Activated CD4-positive, alpha-beta T cell treated with anti-CD3 and anti-CD28 coated beads, Interleukin-2, amount 10 ng/mL, durations not matched to agents 24 days and 14 days (primary cell): ENCODE measurements around the gene TMCO2. TPM values are rescaled to one million over a fixed set of nuclear protein-coding genes. Genes with fewer than 3 reads are reported as not detected.

Experiments used
- DNase-seq: peaks from one replicate; pipeline ENCODE4 v3.0.0; 2022
- H3K27ac Mint-ChIP-seq: one replicate; pipeline ENCODE4 v1.8.0; 2022; ENCODE audit warnings: mild to moderate bottlenecking, mixed read lengths
- H3K27me3 Mint-ChIP-seq: one replicate; pipeline ENCODE4 v1.8.0; 2022; ENCODE audit warnings: mixed read lengths
- H3K36me3 Mint-ChIP-seq: one replicate; pipeline ENCODE4 v1.8.0; 2022; ENCODE audit warnings: low read depth, mild to moderate bottlenecking, mixed read lengths
- H3K4me1 Mint-ChIP-seq: one replicate; pipeline ENCODE4 v1.8.0; 2021; ENCODE audit warnings: mixed read lengths
- H3K4me3 Mint-ChIP-seq: one replicate; pipeline ENCODE4 v1.8.0; 2022; ENCODE audit warnings: mild to moderate bottlenecking, moderate library complexity, mixed read lengths
- H3K9me3 Mint-ChIP-seq: one replicate; pipeline ENCODE4 v1.8.0; 2021; ENCODE audit warnings: mixed read lengths
- intact Hi-C: fragments of 100-400 bp; cut with micrococcal nuclease; formaldehyde crosslinking; loops from one replicate; pipeline ENCODE4 v1.15.1; 2023
- total RNA-seq: library from RNA; stranded (reverse); gene quantifications from 2 replicates; pipeline ENCODE4 v1.2.3, GENCODE V29; 2022

The TMCO2 gene
- total RNA-seq, 1 donor from 2014 or later: not detected

DNA sequence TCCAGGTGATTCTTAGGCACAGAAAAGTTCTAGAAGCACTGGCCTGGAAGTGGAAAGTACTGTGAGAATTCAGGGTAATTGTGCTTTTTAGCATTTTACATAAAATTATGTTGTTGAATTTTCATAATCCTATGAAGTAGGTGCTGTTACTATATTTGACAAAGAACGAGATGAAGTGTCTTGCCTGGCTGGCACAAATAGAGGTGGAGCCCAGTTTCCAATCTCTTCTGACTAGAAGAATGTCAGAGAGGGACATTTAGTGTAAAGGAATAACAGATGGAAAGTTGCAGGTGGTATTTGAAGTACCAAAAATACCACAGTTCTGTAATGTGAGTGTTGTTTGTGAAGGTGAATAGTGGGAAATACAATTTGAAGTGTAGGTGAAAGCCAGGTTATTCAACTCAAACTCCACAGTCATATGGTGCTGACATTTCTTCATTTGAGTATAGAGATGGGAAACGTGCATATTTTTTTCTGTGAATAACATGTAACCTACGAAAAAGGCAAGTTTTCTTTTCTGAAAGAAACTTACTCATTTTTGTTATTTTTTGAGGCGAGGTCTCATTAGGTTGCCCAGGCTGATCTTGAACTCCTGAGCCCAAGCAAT is 3.5 kb upstream of the TMCO2 start:
- Mint-ChIP-seq H3K27ac (peak overlapping the region; percentile 26), H3K4me3 (no peak overlapping the region), H3K9me3 (no peaks in the 10 kb centered on the region), H3K36me3 (peaks cover 19% of the 10 kb centered on the region), H3K4me1 (peaks cover 37% of the 10 kb centered on the region), H3K27me3 (no peaks in the 10 kb centered on the region)
- intact Hi-C loops: loop anchor here (5.0 kb wide), 1 partner anchor 82 kb away; the partner anchor contains the start of gene RLF
- no peak for DNase-seq

DNA sequence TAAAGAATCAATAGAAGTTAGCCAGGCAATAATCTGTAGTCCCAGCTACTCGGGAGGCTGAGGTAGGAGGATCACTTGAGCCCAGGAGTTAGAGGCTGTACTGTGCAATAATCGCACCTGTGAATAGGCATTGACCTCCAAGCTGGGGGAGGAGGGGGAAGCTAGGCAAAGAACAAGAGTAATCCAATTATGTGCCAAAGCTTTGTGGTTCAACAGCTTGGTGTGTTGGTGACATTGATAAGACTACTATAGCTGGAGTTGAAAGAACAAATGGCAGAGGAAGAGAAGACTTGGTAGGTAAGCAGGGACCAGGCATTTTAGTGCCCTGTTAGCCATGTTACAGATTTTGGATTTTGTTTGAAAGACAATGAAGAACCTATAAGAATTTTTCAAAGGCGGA is 2.1 kb upstream of the TMCO2 start:
- H3K36me3 Mint-ChIP-seq: peaks cover 5% of the 10 kb centered on the region
- intact Hi-C loops: no loop called here
- no peak for DNase-seq
- no peaks in the 10 kb centered on the region for H3K27me3 Mint-ChIP-seq
- no peak overlapping the region for H3K4me3 Mint-ChIP-seq
- no peaks in the 10 kb centered on the region for H3K9me3 Mint-ChIP-seq
- no peak overlapping the region for H3K27ac Mint-ChIP-seq
- H3K4me1 Mint-ChIP-seq: peaks cover 27% of the 10 kb centered on the region

DNA sequence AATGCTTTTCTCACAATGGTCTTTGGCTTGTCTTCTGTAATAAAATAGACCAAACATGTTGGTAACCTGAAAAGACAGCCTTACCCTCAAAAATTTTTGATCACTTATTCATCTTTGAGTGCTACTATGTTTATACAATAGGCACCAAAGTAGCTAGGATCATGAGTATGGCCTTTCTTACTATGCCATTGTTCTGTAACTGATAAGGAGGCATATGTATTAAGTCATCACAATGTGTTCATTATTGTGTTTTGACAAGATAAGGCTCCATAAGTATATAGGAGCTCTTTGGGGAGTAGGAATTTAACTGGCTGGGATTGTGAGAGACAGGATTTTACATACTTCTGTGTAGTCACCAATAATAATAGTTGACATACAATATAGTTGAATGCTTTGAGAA is 675 bp downstream of the TMCO2 start:
- Mint-ChIP-seq H3K4me1 (peaks cover 21% of the 10 kb centered on the region), H3K27ac (no peak overlapping the region), H3K27me3 (no peaks in the 10 kb centered on the region), H3K9me3 (no peaks in the 10 kb centered on the region), H3K4me3 (no peak overlapping the region), H3K36me3 (no peaks in the 10 kb centered on the region)
- no peak for DNase-seq
- intact Hi-C loops: no loop called here

DNA sequence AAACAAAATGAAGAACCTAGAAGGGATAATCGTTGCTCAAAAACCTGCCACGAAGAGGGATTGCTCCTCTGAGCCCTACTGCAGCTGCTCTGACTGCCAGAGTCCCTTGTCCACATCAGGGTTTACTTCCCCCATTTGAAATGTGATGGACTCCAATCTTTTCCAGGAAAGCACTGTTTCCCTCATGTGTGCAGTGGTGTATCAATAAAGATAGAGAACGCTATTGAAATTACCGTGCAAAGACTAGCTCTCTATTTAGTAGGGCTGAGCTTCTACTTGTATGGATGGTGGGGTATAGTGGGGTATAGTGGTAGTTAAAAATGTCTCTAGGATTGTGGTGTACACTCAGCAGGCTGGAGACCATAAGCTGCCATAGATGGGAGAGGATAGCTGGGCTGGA is 3.7 kb downstream of the TMCO2 start:
- Mint-ChIP-seq H3K27me3 (no peaks in the 10 kb centered on the region), H3K27ac (no peak overlapping the region), H3K36me3 (no peaks in the 10 kb centered on the region), H3K9me3 (no peaks in the 10 kb centered on the region), H3K4me1 (peaks cover 15% of the 10 kb centered on the region), H3K4me3 (no peak overlapping the region)
- no peak for DNase-seq
- intact Hi-C loops: no loop called here

DNA sequence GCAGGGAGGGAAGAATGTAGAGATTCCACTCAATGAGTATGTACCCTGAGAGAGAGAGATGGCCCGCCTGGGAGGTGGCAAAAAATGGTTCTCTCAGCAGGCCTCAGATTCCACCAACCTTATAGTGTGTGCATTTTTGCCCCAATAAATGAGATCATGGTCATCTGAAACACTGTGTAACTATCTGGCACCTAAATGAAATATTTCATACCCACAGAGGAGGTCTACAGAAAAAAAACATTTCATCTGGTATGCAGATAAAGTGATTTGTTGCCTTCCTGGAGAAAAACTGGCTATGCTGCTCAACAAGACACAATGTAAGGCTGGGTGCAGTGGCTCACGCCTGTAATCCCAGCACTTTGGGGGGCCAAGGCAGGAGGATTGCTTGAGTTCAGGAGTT is 4.9 kb downstream of the TMCO2 start:
- Mint-ChIP-seq H3K27ac (no peak overlapping the region), H3K36me3 (no peaks in the 10 kb centered on the region), H3K4me1 (peaks cover 15% of the 10 kb centered on the region), H3K9me3 (no peaks in the 10 kb centered on the region), H3K27me3 (no peaks in the 10 kb centered on the region), H3K4me3 (no peak overlapping the region)
- intact Hi-C loops: no loop called here
- no peak for DNase-seq

DNA sequence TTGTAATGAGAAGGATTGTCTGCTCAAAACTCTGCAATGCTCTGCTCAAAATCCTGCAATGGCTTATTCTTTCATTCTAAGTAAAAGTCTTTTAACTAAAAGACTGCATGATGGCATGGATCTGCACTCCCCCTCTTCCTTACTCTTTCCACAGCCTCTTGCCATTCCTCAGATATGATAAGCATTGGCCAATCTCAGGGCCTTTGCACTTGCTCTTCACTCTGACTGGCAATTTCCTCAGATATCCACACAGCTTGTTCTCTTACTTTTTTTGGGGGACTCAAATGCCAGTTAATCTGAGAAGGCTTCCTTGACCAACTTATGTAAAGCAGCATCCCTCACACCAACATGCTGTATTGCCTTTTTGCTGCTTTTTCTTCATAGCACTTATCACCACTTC is 7.5 kb downstream of the TMCO2 start:
- Mint-ChIP-seq H3K27me3 (no peaks in the 10 kb centered on the region), H3K4me3 (no peak overlapping the region), H3K27ac (no peak overlapping the region), H3K36me3 (peaks cover 11% of the 10 kb centered on the region), H3K9me3 (no peaks in the 10 kb centered on the region), H3K4me1 (peaks cover 23% of the 10 kb centered on the region)
- DNase-seq: no peak
- intact Hi-C loops: loop anchor here (5.0 kb wide), 2 partner anchors 33 to 117 kb away; partner anchors contain the start of gene SMAP2

DNA sequence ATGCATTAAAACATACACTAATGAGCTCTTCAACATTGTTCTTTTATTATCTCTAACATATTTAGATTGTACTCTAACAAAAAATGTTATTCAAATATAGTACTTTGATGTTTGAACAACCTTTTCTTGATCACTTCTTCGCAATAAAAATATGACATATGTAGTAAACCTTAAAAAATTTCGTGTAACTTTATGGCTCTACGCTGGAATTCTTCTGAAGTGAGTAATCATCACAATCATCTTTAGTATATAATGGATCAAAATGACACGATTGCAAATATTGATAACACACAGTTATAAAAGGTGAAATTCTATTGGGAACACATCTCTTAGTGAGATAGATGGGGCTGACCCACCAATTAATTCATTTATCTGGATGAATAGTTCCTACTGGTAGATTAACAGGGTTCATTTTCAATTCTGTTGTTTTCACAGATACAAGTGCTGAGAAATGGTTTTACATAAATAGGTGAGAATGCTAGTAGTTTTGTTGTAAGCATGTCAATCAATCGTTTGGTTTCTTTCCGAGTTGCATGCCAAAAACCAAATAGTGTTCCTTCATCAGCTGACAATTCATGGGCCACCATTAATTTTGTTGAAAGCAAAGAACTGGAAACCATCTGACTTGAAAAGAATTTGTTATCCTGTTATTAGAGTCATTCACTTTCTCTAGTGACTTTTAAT is 8.8 kb downstream of the TMCO2 start:
- peaks cover 26% of the 10 kb centered on the region for H3K4me1 Mint-ChIP-seq
- no peaks in the 10 kb centered on the region for H3K9me3 Mint-ChIP-seq
- H3K4me3 Mint-ChIP-seq: peak overlapping the region; percentile 87
- H3K27ac Mint-ChIP-seq: peak overlapping the region; percentile 76
- no peak for DNase-seq
- no peaks in the 10 kb centered on the region for H3K27me3 Mint-ChIP-seq
- intact Hi-C loops: loop anchor here (1.0 to 5.0 kb wide), 4 partner anchors 15 to 116 kb away; partner anchors contain the start of gene SMAP2
- peaks cover 25% of the 10 kb centered on the region for H3K36me3 Mint-ChIP-seq

DNA sequence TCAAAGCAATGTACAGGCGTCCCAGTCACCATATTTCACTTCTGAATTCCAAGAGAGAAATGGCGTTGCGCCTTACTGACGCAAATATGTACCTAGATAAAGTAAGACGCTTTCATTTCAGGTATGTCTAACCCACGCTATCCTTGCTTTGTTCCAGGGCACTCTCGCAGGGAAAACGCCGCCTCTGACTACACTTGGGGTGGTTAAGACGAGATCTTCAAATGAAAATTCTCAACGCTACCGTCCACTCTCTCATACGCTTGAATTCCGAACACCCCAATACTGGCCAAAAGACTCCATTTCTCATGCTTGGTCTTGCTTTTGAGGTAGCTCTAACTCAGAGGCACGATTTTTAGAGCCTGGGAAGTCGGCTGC is 9.6 kb downstream of the TMCO2 start:
- Mint-ChIP-seq H3K4me1 (peaks cover 27% of the 10 kb centered on the region), H3K27ac (peak overlapping the region; percentile 99), H3K36me3 (peaks cover 32% of the 10 kb centered on the region), H3K9me3 (no peaks in the 10 kb centered on the region), H3K27me3 (no peaks in the 10 kb centered on the region), H3K4me3 (peak overlapping the region; percentile 87)
- intact Hi-C loops: loop anchor here (1.0 to 5.0 kb wide), 4 partner anchors 16 to 115 kb away; partner anchors contain the start of gene SMAP2
- DNase-seq: no peak

DNA sequence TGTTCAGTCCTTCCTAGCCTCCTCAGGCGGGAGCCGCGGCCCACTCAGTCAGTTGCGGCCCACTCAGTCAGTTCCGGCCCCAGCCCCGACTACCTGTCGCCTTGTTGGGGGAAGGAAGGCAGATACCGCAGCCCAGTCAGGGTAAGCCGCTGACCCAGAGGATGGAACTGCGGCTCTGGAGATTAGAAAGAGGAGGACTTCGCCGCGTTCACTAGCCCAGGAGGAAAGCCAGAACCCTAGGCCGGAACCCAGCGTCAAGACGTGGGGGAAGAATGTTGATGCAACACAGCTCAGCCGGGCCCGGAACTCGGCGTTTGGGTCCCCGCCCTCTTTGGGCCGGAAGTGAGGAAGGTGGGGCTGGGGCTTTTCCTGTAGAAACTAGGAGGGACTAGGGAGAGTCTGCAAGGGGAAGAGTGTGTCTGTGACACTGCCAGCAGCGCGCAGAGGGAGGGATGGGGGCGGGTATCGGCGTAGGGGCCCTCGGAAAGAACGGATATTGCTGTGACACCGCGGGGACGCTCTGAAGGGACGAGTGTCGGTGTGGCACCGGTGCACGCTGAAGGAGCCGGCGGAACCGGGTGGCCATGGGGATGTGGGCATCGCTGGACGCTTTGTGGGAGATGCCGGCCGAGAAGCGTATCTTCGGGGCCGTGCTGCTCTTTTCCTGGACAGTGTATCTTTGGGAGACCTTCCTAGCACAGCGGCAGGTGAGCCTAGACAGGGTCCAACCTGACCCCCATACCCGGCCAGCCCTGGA is 10.1 kb downstream of the TMCO2 start, which contains the start of gene ZMPSTE24:
ZMPSTE24 (plus strand) TSS at position 549 of the 757 bp plus-strand sequence; CDS start at position 585, 36 bp downstream.
- no peaks in the 10 kb centered on the region for H3K27me3 Mint-ChIP-seq
- no peaks in the 10 kb centered on the region for H3K9me3 Mint-ChIP-seq
- H3K4me1 Mint-ChIP-seq: peaks cover 31% of the 10 kb centered on the region
- intact Hi-C loops: loop anchor here (1.0 to 5.0 kb wide), 8 partner anchors 17 to 218 kb away; partner anchors contain the start of genes CAP1, RLF and SMAP2
- H3K36me3 Mint-ChIP-seq: peaks cover 36% of the 10 kb centered on the region
- DNase-seq: peak; percentile 98
- peak within 1 kb of the TSS; percentile 99 for H3K27ac Mint-ChIP-seq
- peak within 1 kb of the TSS; percentile 87 for H3K4me3 Mint-ChIP-seq

DNA sequence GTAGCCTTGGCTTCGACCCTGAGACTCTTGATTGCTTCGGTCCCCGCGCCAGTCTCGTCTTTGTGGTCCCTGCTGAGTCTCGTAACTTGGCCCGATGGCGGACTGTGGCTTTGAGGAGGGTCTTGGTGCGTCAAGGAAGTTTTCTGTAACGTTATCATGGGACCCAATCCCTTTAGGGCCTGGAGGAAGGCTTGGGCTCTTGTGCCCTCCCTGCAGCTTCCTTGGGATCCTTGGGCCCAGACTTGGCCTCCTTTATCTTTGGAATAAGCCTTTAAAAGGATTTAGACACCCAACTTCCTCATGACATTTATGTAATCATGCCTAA is 10.7 kb downstream of the TMCO2 start:
- Mint-ChIP-seq H3K36me3 (peaks cover 41% of the 10 kb centered on the region), H3K4me3 (peak overlapping the region; percentile 87), H3K27me3 (no peaks in the 10 kb centered on the region), H3K9me3 (no peaks in the 10 kb centered on the region), H3K27ac (peak overlapping the region; percentile 99), H3K4me1 (peaks cover 36% of the 10 kb centered on the region)
- no peak for DNase-seq
- intact Hi-C loops: loop anchor here (1.0 to 5.0 kb wide), 6 partner anchors 36 to 218 kb away; partner anchors contain the start of genes CAP1, RLF and SMAP2

DNA sequence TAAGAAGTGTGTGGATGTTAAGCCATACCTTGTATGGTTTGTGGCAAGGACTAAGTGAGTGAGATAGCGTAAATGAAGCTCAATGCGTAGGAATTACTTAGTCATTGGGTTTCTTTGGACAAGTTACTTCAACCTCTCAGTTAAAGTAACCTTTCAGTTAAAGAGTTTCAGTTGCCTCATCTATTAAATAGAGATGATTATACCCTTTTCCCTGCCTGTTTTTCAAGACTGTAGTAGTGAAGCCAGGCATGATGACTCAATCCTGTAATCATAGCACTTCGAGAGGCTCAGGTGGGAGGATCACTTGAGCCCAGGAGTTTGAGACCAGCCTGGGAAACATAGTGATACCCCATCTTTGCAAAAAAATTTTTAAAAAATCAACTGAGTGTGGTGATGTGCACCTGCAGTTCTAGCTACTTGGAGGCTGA is 16.6 kb downstream of the TMCO2 start:
- peak overlapping the region; percentile 57 for H3K4me3 Mint-ChIP-seq
- H3K9me3 Mint-ChIP-seq: no peaks in the 10 kb centered on the region
- no peaks in the 10 kb centered on the region for H3K27me3 Mint-ChIP-seq
- H3K27ac Mint-ChIP-seq: peak overlapping the region; percentile 88
- peaks cover 43% of the 10 kb centered on the region for H3K4me1 Mint-ChIP-seq
- intact Hi-C loops: loop anchor here (1.0 to 5.0 kb wide), 5 partner anchors 23 to 138 kb away; partner anchors contain the start of gene RLF
- DNase-seq: no peak
- peaks cover 64% of the 10 kb centered on the region for H3K36me3 Mint-ChIP-seq

DNA sequence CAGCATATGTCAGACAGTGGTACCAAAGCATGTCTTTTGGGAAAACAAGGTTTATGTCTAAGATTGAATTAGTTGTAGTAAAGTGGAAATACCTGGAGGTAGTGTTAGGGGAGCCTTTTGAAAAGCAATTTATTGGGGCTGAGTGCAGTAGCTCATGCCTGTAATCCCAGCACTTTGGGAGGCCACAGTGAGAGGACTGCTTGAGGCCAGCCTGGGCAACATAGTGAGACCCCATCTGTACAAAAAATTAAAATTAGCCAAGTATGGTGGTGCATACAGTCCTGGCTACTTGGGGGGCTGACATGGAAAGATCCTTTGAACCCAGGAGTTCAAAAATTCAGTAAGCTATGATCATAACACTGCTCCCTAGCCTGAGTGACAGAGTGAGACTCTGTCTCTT is 17.6 kb downstream of the TMCO2 start:
- Mint-ChIP-seq H3K27ac (peak overlapping the region; percentile 5), H3K4me1 (peaks cover 42% of the 10 kb centered on the region), H3K4me3 (no peak overlapping the region), H3K36me3 (peaks cover 62% of the 10 kb centered on the region), H3K27me3 (no peaks in the 10 kb centered on the region), H3K9me3 (no peaks in the 10 kb centered on the region)
- DNase-seq: no peak
- intact Hi-C loops: loop anchor here (2.0 kb wide), 2 partner anchors 50 to 78 kb away; no protein-coding TSS in a partner anchor

DNA sequence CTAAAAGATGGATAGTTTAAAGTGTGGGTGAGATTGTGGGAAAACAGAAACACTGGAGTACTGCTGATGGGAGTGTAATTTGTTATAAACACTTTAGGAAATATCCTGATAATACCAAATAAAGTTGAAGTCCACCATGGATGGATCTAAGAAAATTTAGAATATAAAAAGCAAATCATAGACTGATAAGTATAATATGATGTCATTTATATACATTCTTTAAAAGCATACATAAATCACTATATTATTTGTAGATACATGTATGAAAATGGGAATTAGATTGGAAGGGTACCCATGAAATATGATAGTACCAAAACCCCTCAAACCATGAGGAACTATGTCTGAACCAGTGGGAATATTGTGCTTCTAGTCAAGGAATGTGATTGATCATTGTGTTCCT is 18.2 kb downstream of the TMCO2 start:
- peaks cover 61% of the 10 kb centered on the region for H3K36me3 Mint-ChIP-seq
- no peaks in the 10 kb centered on the region for H3K9me3 Mint-ChIP-seq
- H3K4me3 Mint-ChIP-seq: no peak overlapping the region
- peaks cover 40% of the 10 kb centered on the region for H3K4me1 Mint-ChIP-seq
- intact Hi-C loops: loop anchor here (2.0 kb wide), 2 partner anchors 49 to 79 kb away; no protein-coding TSS in a partner anchor
- no peak overlapping the region for H3K27ac Mint-ChIP-seq
- DNase-seq: no peak
- H3K27me3 Mint-ChIP-seq: no peaks in the 10 kb centered on the region
